ENCODE data around the gene SDS. TPM values are rescaled to one million over a fixed set of nuclear protein-coding genes. Genes with fewer than 3 reads are reported as not detected.

The SDS gene
- total RNA-seq, 1 donor from 2014 or later = not detected

DNA sequence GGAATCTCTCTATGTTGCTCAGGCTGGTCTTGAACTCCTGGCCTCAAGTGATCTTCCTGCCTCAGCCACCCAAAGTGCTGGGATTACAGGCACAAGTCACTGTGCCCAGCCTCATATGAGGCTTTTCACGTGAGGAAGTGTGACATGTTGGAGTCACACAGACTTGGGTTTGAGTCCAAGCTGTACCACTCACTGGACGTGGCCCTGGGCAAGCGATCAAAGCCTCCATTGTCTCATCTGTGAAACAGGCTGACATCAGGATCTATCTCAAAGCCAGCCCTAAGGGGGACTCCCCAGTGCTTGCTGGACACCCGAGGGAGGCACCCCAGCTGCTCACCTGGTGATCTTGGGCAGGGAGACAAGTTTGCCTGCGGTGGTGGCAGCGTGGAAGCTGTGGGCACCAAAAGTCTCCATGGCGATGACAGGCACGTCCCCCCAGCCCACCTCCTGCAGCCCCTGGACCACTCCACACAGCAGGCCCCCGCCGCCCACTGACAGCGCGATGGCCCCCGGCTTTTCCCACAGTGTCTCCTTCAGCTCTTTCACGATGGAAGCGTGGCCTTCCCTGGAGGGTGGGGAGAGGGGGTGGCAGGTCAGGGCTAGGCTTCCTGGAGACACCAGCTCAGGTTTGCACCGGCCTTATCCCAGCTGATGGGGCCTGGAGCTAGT lies 6.7 kb downstream of the SDS start:
- no peak for DNase-seq (ENCODE audit: extremely low spot score, unreplicated experiment)
- Mint-ChIP-seq H3K4me3 (no peak overlapping the region), H3K9me3 (no peaks in the 10 kb centered on the region), H3K36me3 (no peaks in the 10 kb centered on the region), H3K27me3 (peaks cover 5% of the 10 kb centered on the region), H3K27ac (no peak overlapping the region), H3K4me1 (ENCODE audit: unreplicated experiment) (no peaks in the 10 kb centered on the region)
- no peak for TF ChIP-seq CTCF (conservative IDR thresholded peaks at IDR 0.05)

- no peaks in the 10 kb centered on the region for H3K4me1 Mint-ChIP-seq (ENCODE audit: unreplicated experiment)
- H3K4me3 Mint-ChIP-seq = no peak overlapping the region
- TF ChIP-seq CTCF (conservative IDR thresholded peaks at IDR 0.05) = no peak
- no peak for DNase-seq (ENCODE audit: extremely low spot score, unreplicated experiment)
- H3K27me3 Mint-ChIP-seq = peaks cover 5% of the 10 kb centered on the region
- no peak overlapping the region for H3K27ac Mint-ChIP-seq
- no peaks in the 10 kb centered on the region for H3K9me3 Mint-ChIP-seq
- H3K36me3 Mint-ChIP-seq = no peaks in the 10 kb centered on the region
Observed at GRCh38 chr12:113396200-113396599, 7.5 kb downstream of the SDS start.

- Mint-ChIP-seq H3K27me3 (peaks cover 5% of the 10 kb centered on the region), H3K36me3 (no peaks in the 10 kb centered on the region), H3K27ac (no peak overlapping the region), H3K4me1 (ENCODE audit: unreplicated experiment) (no peaks in the 10 kb centered on the region), H3K9me3 (no peaks in the 10 kb centered on the region), H3K4me3 (no peak overlapping the region)
- TF ChIP-seq CTCF (conservative IDR thresholded peaks at IDR 0.05) = no peak
- no peak for DNase-seq (ENCODE audit: extremely low spot score, unreplicated experiment)
Observed at GRCh38 chr12:113395119-113395518, 8.6 kb downstream of the SDS start.

- H3K4me1 Mint-ChIP-seq (ENCODE audit: unreplicated experiment) = no peaks in the 10 kb centered on the region
- no peak for DNase-seq (ENCODE audit: extremely low spot score, unreplicated experiment)
- H3K36me3 Mint-ChIP-seq = no peaks in the 10 kb centered on the region
- H3K4me3 Mint-ChIP-seq = no peak overlapping the region
- H3K27me3 Mint-ChIP-seq = peaks cover 5% of the 10 kb centered on the region
- no peaks in the 10 kb centered on the region for H3K9me3 Mint-ChIP-seq
- no peak for TF ChIP-seq CTCF (conservative IDR thresholded peaks at IDR 0.05)
- H3K27ac Mint-ChIP-seq = no peak overlapping the region
Observed at GRCh38 chr12:113393749-113394148, 9.9 kb downstream of the SDS start.

DNA sequence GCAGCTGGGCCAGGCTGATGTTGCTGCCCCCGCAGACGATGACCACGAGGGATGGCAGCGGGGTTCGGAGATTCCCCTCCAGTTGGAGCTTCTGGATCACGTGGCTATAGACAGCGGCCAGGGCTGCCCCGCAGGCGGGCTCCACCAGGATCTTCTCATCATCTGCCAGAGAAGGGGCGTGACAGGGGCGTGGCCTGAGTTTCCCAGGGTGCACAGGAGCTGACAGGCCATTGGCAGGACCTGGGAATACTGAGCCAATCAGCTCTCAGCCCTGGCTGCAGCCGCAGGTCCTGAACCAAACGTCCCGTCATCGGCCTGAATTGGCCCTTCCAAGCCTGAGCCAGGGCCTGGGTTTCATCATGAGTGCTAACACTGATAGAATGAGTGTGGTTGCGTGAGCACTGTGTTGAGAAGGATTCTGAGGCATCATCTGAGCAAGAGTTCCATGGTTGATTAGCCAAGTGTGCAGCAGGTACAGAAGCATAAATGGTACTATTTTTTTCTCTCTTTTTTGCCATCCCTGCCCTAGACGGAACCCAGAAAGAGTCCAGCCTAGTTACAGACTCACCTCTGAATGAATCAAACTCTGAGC lies 10.6 kb downstream of the SDS start:
- H3K27me3 Mint-ChIP-seq = peaks cover 5% of the 10 kb centered on the region
- no peak overlapping the region for H3K27ac Mint-ChIP-seq
- no peaks in the 10 kb centered on the region for H3K9me3 Mint-ChIP-seq
- no peaks in the 10 kb centered on the region for H3K4me1 Mint-ChIP-seq (ENCODE audit: unreplicated experiment)
- no peak for DNase-seq (ENCODE audit: extremely low spot score, unreplicated experiment)
- H3K36me3 Mint-ChIP-seq = no peaks in the 10 kb centered on the region
- no peak overlapping the region for H3K4me3 Mint-ChIP-seq
- TF ChIP-seq CTCF (conservative IDR thresholded peaks at IDR 0.05) = no peak
